ENCODE data around the gene HAUS1. TPM values are rescaled to one million over a fixed set of nuclear protein-coding genes. Genes with fewer than 3 reads are reported as not detected.
A peak's percentile ranks its signal among the peaks of the same experiment; 100 is the strongest.

HAUS1 gene, protein sequence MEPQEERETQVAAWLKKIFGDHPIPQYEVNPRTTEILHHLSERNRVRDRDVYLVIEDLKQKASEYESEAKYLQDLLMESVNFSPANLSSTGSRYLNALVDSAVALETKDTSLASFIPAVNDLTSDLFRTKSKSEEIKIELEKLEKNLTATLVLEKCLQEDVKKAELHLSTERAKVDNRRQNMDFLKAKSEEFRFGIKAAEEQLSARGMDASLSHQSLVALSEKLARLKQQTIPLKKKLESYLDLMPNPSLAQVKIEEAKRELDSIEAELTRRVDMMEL
- total RNA-seq (2014; rRNA removed; shearing (Covaris generic)): 129 and 133 TPM in 2 replicates

DNA sequence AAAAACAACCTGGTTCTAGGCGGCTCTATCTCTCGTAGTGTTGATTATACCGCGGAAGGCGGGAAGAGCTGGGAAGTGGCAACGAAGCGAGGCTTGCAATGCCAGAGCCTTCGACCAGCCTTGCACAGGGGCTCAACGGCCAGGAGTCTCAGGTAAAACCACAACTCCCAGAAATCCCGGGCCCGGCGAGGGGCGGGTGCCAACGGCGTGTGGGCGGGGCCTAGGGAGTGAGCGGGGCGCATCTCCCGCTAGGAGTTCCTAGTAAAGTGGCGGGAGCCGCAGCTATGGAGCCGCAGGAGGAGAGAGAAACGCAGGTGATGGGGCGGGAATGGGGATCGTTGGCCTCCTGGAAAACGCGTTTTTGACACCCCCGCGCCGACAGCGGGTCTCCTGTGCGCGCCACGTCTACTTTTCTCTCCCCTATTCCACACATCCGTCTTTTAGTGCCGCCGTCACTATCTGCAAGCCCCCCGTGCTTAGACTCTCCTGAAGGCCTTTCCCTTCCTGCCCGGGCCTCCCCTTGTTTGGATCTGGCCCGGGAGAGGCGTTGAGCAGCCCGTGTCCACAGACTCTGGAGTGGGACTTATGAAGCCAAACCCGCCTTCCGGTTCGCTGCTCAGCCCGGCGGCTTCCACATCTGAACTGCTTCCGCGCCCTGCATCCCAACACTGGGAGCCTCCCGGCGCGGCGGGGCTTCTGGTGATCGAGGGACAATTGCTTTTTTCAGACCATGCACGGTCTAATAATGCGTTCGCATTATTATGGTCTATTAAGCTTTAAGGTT lies at the start of gene HAUS1:
HAUS1 (plus strand) TSS at position 258 of the 784 bp plus-strand sequence; CDS start at position 285, 27 bp downstream.
- DNase-seq (ENCODE audit: low spot score): peak; percentile 74

DNA sequence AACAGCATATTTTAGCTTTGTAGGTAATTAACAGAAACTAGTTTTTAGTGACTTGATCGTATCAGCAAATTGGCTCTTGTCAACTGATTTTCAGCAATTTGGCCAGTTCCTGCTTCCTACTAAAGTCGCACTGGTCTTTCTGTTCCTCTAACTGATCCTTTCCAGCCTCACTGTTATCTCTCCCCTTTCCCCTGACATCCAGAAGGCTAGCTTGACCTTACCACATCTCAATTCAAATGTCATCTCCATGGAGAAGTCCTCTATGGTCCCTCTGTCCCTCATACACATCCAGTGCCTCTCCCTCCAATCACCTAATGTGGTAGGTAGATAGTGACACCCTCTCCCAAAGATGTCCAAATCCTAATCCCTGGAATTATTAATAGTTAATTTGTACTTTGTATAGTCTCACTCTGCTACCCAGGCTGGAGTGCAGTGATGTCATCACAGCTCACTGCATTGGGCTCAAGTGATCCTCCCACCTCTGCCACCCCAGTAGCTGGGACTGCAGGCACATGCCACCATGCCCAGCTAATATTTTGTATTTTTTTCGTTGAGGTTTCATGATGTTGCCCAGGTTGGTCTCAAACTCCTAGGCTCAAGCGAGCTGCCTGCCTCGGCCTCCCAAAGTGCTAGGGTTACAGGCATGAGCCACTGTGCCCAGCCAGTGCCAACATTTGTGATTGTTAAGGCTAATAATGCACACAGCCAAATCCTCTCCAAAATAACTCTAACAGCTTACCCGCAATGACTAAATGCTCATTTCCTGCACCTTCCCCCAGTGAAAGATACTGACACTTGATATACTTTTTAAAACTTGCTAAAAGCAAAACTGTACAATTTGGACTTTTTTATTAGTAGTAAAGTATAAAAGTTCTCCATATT lies 49.0 kb upstream of the HAUS1 start:
- DNase-seq (ENCODE audit: low spot score): no peak

GRCh38 chr18:46055838-46056230 lies 48.4 kb upstream of the HAUS1 start:
- DNase-seq (ENCODE audit: low spot score): no peak

DNA sequence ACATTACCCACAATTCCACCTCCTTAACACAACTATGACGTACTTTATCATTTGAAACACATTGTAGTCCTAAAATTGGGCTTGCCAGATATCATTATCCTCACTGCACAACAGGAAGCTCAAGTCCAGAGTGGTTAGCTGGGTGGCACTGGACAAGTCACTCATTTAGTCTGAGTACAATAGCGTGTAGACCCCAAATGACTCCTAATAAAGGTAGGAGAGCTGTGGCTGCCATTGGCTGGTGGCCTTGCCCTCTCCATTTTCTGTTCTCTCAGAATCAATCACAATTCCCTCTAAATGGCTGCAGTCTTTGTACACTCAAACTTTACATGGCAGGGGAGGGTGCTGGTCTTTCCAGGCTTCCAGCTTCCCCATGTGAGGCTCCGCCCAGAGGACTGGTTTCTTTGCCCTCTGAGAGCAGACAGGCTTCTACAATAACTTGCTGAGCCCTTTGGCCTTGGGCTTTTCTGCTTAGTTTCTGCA lies 43.8 kb upstream of the HAUS1 start:
- no peak for DNase-seq (ENCODE audit: low spot score)

- DNase-seq (ENCODE audit: low spot score): no peak
Observed at GRCh38 chr18:46061387-46061786, 42.8 kb upstream of the HAUS1 start.

- no peak for DNase-seq (ENCODE audit: low spot score)
Observed at GRCh38 chr18:46061796-46062195, 42.4 kb upstream of the HAUS1 start.

GRCh38 chr18:46062781-46063180 lies 41.4 kb upstream of the HAUS1 start:
- no peak for DNase-seq (ENCODE audit: low spot score)

DNA sequence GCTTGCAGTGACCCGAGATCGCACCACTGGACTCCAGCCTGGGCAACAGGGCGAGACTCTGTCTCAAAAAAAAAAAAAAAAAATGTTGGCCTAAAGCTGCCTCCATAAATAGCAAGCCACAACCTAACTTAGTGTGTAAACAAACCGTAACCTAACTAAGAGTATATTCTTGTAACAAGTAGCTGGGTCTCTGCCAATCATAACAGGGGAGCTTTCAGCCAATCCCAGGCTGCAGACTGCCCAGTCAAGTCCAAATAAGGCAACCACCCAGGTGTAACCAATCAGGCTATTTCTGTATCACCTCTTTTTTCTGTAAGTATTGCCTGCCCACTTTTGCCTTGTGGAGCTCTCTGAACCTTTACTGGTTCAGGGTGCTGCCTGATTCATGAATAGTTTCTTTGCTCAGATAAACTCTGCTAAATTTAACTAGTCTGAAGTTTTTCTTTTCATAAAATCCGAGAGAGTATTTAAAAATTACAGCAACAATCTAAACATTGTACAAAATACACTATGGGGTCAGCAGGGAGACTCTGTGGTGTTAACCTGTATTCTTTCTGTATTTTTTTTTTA lies 36.7 kb upstream of the HAUS1 start:
- DNase-seq (ENCODE audit: low spot score): peak; percentile 67

DNA sequence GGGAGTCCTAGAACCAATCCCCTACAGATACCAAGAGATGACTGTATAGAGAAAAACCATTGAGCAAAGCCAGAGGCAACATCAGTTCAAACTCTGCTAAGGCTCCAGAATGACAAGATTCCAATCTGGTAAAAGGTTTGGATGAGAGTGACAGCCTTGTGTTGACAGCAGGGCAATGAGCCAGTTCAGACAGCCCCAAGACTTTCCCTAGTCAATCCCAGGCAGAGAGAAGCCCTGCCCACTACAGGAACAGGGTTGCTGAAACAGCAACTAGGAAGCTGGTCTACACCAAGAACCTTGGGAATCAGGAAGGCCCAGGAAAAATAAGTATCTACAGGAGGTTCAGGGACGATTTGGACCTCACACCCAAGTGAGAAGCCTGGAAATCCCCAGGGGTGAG lies 35.4 kb upstream of the HAUS1 start:
- DNase-seq (ENCODE audit: low spot score): no peak

DNA sequence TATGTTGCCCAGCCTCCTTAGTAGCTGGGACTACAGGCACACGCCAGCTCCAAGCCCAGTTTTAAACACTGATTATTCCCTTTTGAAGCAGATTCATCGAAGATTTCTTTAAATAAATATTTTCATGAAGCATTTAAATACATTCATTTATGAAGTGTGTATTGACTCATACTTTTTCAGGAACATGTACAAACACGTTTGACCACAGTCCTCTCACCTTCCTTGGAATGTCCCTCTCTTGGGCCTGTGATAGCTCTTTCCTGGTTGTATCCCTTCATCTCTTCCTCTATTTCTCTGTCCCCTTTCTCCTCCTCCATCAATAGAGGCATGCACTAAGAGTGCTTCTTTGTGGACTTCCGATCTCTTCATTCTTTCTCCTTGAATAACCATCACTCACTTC lies 34.7 kb upstream of the HAUS1 start:
- no peak for DNase-seq (ENCODE audit: low spot score)

DNA sequence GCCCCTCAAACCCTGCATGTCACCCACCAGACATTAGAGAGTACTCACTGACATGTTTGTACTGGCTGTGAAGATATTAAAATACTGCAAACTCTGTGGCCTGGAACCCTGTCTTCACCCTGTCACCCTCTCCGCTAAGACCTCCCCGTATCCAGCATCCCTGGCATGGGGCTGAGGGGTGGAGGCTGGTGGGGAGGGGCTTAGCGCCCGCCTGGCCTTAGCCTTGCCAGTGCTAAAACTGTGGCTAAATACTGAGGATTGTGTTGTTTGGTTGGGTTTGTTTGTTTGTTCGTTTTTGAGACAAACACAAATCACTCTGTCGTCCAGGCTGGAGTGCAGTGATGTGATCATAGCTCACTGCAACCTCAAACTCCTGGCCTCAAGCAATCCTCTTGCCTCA lies 34.0 kb upstream of the HAUS1 start:
- DNase-seq (ENCODE audit: low spot score): no peak

DNA sequence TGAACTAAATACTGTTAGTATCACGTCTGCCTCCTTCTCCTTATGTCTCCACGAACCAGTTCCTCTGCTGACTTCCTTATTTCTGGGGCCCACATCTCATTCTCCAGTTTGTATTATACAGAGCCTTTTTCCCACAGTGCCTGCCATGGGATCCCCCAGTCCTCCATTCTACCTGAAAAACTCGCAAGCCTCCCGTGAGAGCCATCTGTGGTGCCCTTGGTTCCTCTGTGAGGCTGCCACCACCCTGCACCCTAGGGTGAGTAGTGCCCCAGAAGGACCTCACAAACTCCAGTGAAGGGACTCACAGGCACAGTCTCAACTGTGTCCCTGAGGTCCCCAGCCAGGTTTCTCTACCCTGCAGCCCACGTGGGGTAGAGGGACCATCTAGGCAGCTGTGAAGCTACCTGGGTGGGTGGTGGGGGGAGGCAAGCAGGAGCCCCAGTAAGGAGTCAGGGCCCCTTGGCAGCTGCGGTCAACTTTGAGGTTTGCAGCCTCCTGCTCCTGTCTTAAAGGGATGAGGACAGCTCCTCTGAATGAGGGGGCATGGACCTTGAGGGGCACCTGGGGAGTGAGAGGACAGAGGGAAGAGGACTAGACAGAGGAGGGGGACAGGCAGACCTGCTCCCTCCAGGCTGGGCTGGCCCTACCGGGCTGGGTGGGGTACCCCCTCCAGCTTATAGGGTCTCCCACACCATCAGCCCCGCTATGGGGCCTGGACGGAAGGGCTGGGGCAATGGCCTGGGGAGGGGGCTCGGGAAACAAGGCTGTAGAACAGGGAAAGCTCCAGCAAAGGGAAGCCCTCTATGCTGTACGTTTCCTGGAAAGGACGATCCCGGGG lies 33.2 kb upstream of the HAUS1 start:
- no peak for DNase-seq (ENCODE audit: low spot score)

GRCh38 chr18:46071653-46072375 lies 32.4 kb upstream of the HAUS1 start, which contains the start of gene PSTPIP2:
TSS of gene PSTPIP2 (minus strand) at chr18:46072260. CDS start at chr18:46072188, 72 bp downstream.
- no peak for DNase-seq (ENCODE audit: low spot score)

GRCh38 chr18:46072376-46072867 lies 31.8 kb upstream of the HAUS1 start:
- no peak for DNase-seq (ENCODE audit: low spot score)

- no peak for DNase-seq (ENCODE audit: low spot score)
Observed at GRCh38 chr18:46072959-46073358, 31.2 kb upstream of the HAUS1 start.

- DNase-seq (ENCODE audit: low spot score): peak; percentile 38
Observed at GRCh38 chr18:46073474-46074331, 30.5 kb upstream of the HAUS1 start.

DNA sequence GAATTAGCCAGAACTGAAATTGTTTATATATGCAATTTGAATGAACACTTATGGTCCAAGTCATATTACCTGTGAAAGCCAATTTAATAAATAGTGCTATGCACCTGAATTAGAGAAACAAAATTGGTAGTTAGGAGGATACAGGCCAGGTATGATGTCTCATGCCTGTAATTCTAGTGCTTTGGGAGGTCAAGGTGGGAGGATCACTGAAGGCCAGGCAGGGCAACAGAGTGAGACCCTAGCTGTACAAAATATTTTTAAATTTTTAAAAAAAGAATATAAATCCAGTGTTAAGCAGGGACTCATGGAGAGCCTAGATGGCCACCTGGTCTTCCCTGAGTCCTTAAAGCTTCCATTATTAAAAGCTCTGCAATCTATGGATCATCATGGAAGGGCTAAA lies 24.8 kb upstream of the HAUS1 start:
- DNase-seq (ENCODE audit: low spot score): no peak

GRCh38 chr18:46080156-46080555 lies 24.0 kb upstream of the HAUS1 start:
- DNase-seq (ENCODE audit: low spot score): no peak

- DNase-seq (ENCODE audit: low spot score): no peak
Observed at GRCh38 chr18:46084431-46084830, 19.8 kb upstream of the HAUS1 start.

Measured in H4 (cell line).